NB4 (cell line): ENCODE measurements around the gene SMARCA2.

Experiments used
- CTCF ChIP-seq: IDR thresholded peaks from one replicate; pipeline ENCODE4 v1.5.1; 2012; ENCODE audit warnings: low read depth, low read length
- MYC ChIP-seq: IDR thresholded peaks from 2 replicates; pipeline ENCODE4 v1.6.1; 2011; ENCODE audit warnings: low read depth, low read length
- POLR2A ChIP-seq: IDR thresholded peaks from 2 replicates; pipeline ENCODE4 v1.6.1; 2011; ENCODE audit warnings: mild to moderate bottlenecking; ENCODE audit not compliant: insufficient read length; ENCODE audit errors: extremely low read depth
- TF ChIP-seq, protein P1 (sequence below): IDR thresholded peaks from 2 replicates; pipeline ENCODE4 v1.6.1; 2011; ENCODE audit warnings: low read depth, low read length

DNA sequence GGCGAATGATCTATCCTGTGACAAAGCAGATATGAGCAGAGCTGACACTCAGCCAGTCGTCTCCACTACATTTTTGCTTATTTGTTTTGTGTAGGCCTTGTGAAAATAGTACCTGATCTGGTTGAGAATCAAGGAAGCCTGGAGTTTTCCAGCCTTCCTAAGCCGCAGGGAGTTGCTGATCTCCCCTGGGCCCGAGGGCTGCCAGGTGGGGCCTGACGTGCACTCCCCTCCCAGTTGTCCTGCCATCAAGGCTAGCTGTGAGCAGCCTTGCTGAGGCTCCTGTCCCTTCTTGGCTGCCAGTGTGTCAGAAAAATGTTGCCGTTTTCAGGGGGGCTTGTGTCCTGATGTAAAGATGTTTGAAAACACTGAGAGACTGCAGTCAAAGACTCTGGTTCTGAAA, 102.4 kb downstream of the SMARCA2 start:
- TF ChIP-seq POLR2A (no peak), CTCF (no peak), MYC (no peak)
- TF ChIP-seq, protein P1, sequence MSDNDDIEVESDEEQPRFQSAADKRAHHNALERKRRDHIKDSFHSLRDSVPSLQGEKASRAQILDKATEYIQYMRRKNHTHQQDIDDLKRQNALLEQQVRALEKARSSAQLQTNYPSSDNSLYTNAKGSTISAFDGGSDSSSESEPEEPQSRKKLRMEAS: no peak
